ENCODE data around the gene MRM2.

Gene MRM2

GRCh38 chr7:2276107-2276506, 34.1 kb upstream of the MRM2 start:
- CTCF ChIA-PET: interaction anchor here (0.8 to 2.2 kb wide), 2 partner anchors 11 to 28 kb away, joined by 3 to 6 read pairs; no protein-coding TSS in a partner anchor
- no peak for TF ChIP-seq CTCF (IDR thresholded peaks at IDR 0.05; ENCODE audit: control extremely low read depth, extremely low read depth, low read depth, missing control alignments)
- DNase-seq (ENCODE audit: extremely low spot score): no peak
- POLR2A ChIA-PET: no interaction called here

GRCh38 chr7:2275101-2275500, 33.1 kb upstream of the MRM2 start:
- no peak for TF ChIP-seq CTCF (IDR thresholded peaks at IDR 0.05; ENCODE audit: control extremely low read depth, extremely low read depth, low read depth, missing control alignments)
- ChIA-PET POLR2A (no interaction called here), CTCF (interaction anchor here (1.2 to 2.2 kb wide), 2 partner anchors 10 to 16 kb away, joined by 4 to 6 read pairs; no protein-coding TSS in a partner anchor)
- DNase-seq (ENCODE audit: extremely low spot score): no peak

GRCh38 chr7:2274666-2275065, 32.7 kb upstream of the MRM2 start:
- CTCF ChIA-PET: interaction anchor here (1.2 to 2.2 kb wide), 2 partner anchors 10 to 15 kb away, joined by 4 to 6 read pairs; no protein-coding TSS in a partner anchor
- no peak for TF ChIP-seq CTCF (IDR thresholded peaks at IDR 0.05; ENCODE audit: control extremely low read depth, extremely low read depth, low read depth, missing control alignments)
- DNase-seq (ENCODE audit: extremely low spot score): no peak
- POLR2A ChIA-PET: no interaction called here

- CTCF ChIA-PET: interaction anchor here (1.2 to 2.2 kb wide), 2 partner anchors 9 to 14 kb away, joined by 4 to 6 read pairs; no protein-coding TSS in a partner anchor
- POLR2A ChIA-PET: no interaction called here
- no peak for TF ChIP-seq CTCF (IDR thresholded peaks at IDR 0.05; ENCODE audit: control extremely low read depth, extremely low read depth, low read depth, missing control alignments)
- no peak for DNase-seq (ENCODE audit: extremely low spot score)
These were observed 31.9 kb upstream of the MRM2 start for GRCh38 chr7:2273866-2274265.

- ChIA-PET POLR2A (no interaction called here), CTCF (no interaction called here)
- no peak for TF ChIP-seq CTCF (IDR thresholded peaks at IDR 0.05; ENCODE audit: control extremely low read depth, extremely low read depth, low read depth, missing control alignments)
- DNase-seq (ENCODE audit: extremely low spot score): no peak
These were observed 30.0 kb upstream of the MRM2 start for GRCh38 chr7:2272031-2272430.

- TF ChIP-seq CTCF (IDR thresholded peaks at IDR 0.05; ENCODE audit: control extremely low read depth, extremely low read depth, low read depth, missing control alignments): no peak
- POLR2A ChIA-PET: no interaction called here
- CTCF ChIA-PET: no interaction called here
These were observed 29.4 kb upstream of the MRM2 start for GRCh38 chr7:2271273-2272026.

More at GRCh38 chr7:2271273-2272026, 29.4 kb upstream of the MRM2 start:
- no peak for DNase-seq (ENCODE audit: extremely low spot score)

Data from GM10248 (cell line).